Lower lobe of right lung (tissue), 2 donors: ENCODE data around the gene SLX4IP. TPM values are rescaled to one million over a fixed set of nuclear protein-coding genes. Genes with fewer than 3 reads are reported as not detected.

Experiments
- ATAC-seq, 2 donors: fragments of 200-7000 bp; cut with Tn5 transposase; one replicate each; pipeline ENCODE4 v1.9.1; 2020 to 2022; ENCODE audit warnings: mild to moderate bottlenecking in 2 of 2, moderate library complexity in 2 of 2
- DNase-seq: peaks from one replicate; pipeline ENCODE4 v3.0.0-alpha.2; 2020
- H3K27ac ChIP-seq: fragments of 200-600 bp; one replicate; pipeline ENCODE4 v1.8.0; 2022
- H3K27me3 ChIP-seq: fragments of 200-600 bp; one replicate; pipeline ENCODE4 v1.8.0; 2022; ENCODE audit warnings: low read depth
- H3K36me3 ChIP-seq: fragments of 200-600 bp; one replicate; pipeline ENCODE4 v1.8.0; 2022; ENCODE audit warnings: mild to moderate bottlenecking
- H3K4me1 ChIP-seq: fragments of 200-600 bp; one replicate; pipeline ENCODE4 v1.8.0; 2022
- H3K4me3 ChIP-seq: fragments of 200-600 bp; one replicate; pipeline ENCODE4 v1.8.0; 2022; ENCODE audit warnings: mild to moderate bottlenecking
- H3K9me3 ChIP-seq: fragments of 200-600 bp; one replicate; pipeline ENCODE4 v1.8.0; 2022
- CTCF ChIP-seq: fragments of 200-600 bp; IDR thresholded peaks from one replicate; pipeline ENCODE4 v1.8.0; 2022; ENCODE audit warnings: antibody characterized with exemption, mild to moderate bottlenecking
- intact Hi-C: fragments of 100-400 bp; cut with DNase I; formaldehyde crosslinking; loops from one replicate; pipeline ENCODE4 v1.11.0; 2022
- total RNA-seq: library from RNA; stranded (reverse); fragmentation: NEBNext Ultra II Directional; extraction: Animal tissue kit (Norgen Biotek cat#: 25700); gene quantifications from one replicate; pipeline ENCODE4 v1.2.1, GENCODE V29; 2021
- donor health status: DM: no; HTN: yes; CAD: no; lungs with severe emphysema.

SLX4IP gene
- total RNA-seq, 1 donor from 2014 or later = 5.8 TPM

- intact Hi-C loops = no loop called here
- DNase-seq = no peak
- no peak for ATAC-seq
- Histone ChIP-seq H3K4me1 (peaks cover 53% of the 10 kb centered on the region), H3K4me3 (peak overlapping the region; percentile 81), H3K9me3 (no peaks in the 10 kb centered on the region), H3K27me3 (no peaks in the 10 kb centered on the region), H3K27ac (peak overlapping the region; percentile 98), H3K36me3 (peaks cover 27% of the 10 kb centered on the region)
- TF ChIP-seq CTCF = no peak
Measured at GRCh38 chr20:10670501-10671220, 235.6 kb downstream of the SLX4IP start.

- H3K4me1 ChIP-seq = peaks cover 46% of the 10 kb centered on the region
- TF ChIP-seq CTCF = peak; percentile 62
- peak overlapping the region; percentile 98 for H3K27ac ChIP-seq
- ATAC-seq (peak; percentile 66 to 75), DNase-seq (peak; percentile 86)
- no peaks in the 10 kb centered on the region for H3K9me3 ChIP-seq
- no peaks in the 10 kb centered on the region for H3K27me3 ChIP-seq
- intact Hi-C loops = no loop called here
- H3K4me3 ChIP-seq = peak overlapping the region; percentile 81
- H3K36me3 ChIP-seq = peaks cover 22% of the 10 kb centered on the region
Measured at GRCh38 chr20:10671221-10671918, 236.3 kb downstream of the SLX4IP start.

- H3K9me3 ChIP-seq = no peaks in the 10 kb centered on the region
- peaks cover 20% of the 10 kb centered on the region for H3K36me3 ChIP-seq
- peak overlapping the region; percentile 98 for H3K27ac ChIP-seq
- H3K4me3 ChIP-seq = peak overlapping the region; percentile 81
- intact Hi-C loops = no loop called here
- H3K4me1 ChIP-seq = peaks cover 39% of the 10 kb centered on the region
- no peak for TF ChIP-seq CTCF
- no peaks in the 10 kb centered on the region for H3K27me3 ChIP-seq
- DNase-seq = peak; percentile 76
- peak; percentile 33 to 35 for ATAC-seq
Measured at GRCh38 chr20:10671919-10672623, 237.0 kb downstream of the SLX4IP start.

- DNase-seq = peak; percentile 80
- Histone ChIP-seq H3K4me1 (peaks cover 33% of the 10 kb centered on the region), H3K9me3 (no peaks in the 10 kb centered on the region), H3K4me3 (peak overlapping the region; percentile 81), H3K27me3 (no peaks in the 10 kb centered on the region), H3K27ac (peak overlapping the region; percentile 98), H3K36me3 (peaks cover 14% of the 10 kb centered on the region)
- no peak for TF ChIP-seq CTCF
- intact Hi-C loops = no loop called here
- ATAC-seq = peak; percentile 4 to 38
Measured at GRCh38 chr20:10672624-10673127, 237.6 kb downstream of the SLX4IP start.

- no peak for TF ChIP-seq CTCF
- Histone ChIP-seq H3K4me3 (peak overlapping the region; percentile 81), H3K27me3 (no peaks in the 10 kb centered on the region), H3K4me1 (peaks cover 26% of the 10 kb centered on the region), H3K36me3 (peaks cover 8% of the 10 kb centered on the region), H3K9me3 (no peaks in the 10 kb centered on the region), H3K27ac (peak overlapping the region; percentile 98)
- peak; percentile 1 to 22 for ATAC-seq
- peak; percentile 59 for DNase-seq
- intact Hi-C loops = no loop called here
Measured at GRCh38 chr20:10673176-10673841, 238.2 kb downstream of the SLX4IP start.
